HEK293 (cell line): Measurements from ENCODE around the gene TUBD1.

Experiments
- CTCF ChIP-seq: fragments of 450-650 bp; formaldehyde crosslinking; IDR thresholded peaks from 2 replicates; pipeline ENCODE4 v1.5.1; 2016; ENCODE audit warnings: missing biosample characterization, missing genetic modification characterization
- KLF9 ChIP-seq: fragments of 450-650 bp; formaldehyde crosslinking; IDR thresholded peaks from 2 replicates; pipeline ENCODE4 v1.5.1; 2016; ENCODE audit warnings: missing biosample characterization, missing genetic modification characterization, low read depth
- PBX3 ChIP-seq: sonication (generic); formaldehyde crosslinking; IDR thresholded peaks from 2 replicates; pipeline ENCODE4 v1.8.1; 2022; ENCODE audit warnings: mild to moderate bottlenecking, moderate library complexity, missing genetic modification reagents
- YY1 ChIP-seq: fragments of 450-650 bp; formaldehyde crosslinking; IDR thresholded peaks from 2 replicates; pipeline ENCODE4 v1.5.1; 2018; ENCODE audit warnings: missing biosample characterization, missing genetic modification characterization
- ZBTB26 ChIP-seq: fragments of 450-650 bp; formaldehyde crosslinking; optimal IDR thresholded peaks from 2 replicates; pipeline ENCODE3; 2016; ENCODE audit warnings: missing biosample characterization, mild to moderate bottlenecking, missing genetic modification characterization
- ZNF133 ChIP-seq: fragments of 450-650 bp; formaldehyde crosslinking; IDR thresholded peaks from 2 replicates; pipeline ENCODE4 v1.5.1; 2016; ENCODE audit warnings: missing biosample characterization, missing genetic modification characterization
- ZNF140 ChIP-seq: fragments of 450-650 bp; formaldehyde crosslinking; IDR thresholded peaks from 2 replicates; pipeline ENCODE4 v1.5.1; 2016; ENCODE audit warnings: missing biosample characterization, missing genetic modification characterization
- ZNF169 ChIP-seq: fragments of 450-650 bp; formaldehyde crosslinking; IDR thresholded peaks from 2 replicates; pipeline ENCODE4 v1.5.1; 2016; ENCODE audit warnings: missing biosample characterization, missing genetic modification characterization
- ZNF23 ChIP-seq: fragments of 450-650 bp; formaldehyde crosslinking; IDR thresholded peaks from 2 replicates; pipeline ENCODE4 v1.5.1; 2016; ENCODE audit warnings: missing biosample characterization, missing genetic modification characterization, borderline replicate concordance
- ZNF768 ChIP-seq: fragments of 450-650 bp; formaldehyde crosslinking; IDR thresholded peaks from 2 replicates; pipeline ENCODE4 v1.5.1; 2018; ENCODE audit warnings: missing biosample characterization, mild to moderate bottlenecking, missing genetic modification characterization

GRCh38 chr17:59899099-59899498, 6.4 kb upstream of the TUBD1 start:
- TF ChIP-seq ZNF140 (tag by site-specific recombination), result no peak
- TF ChIP-seq ZNF23 (tag by site-specific recombination), result no peak
- TF ChIP-seq ZNF133 (tag by site-specific recombination), result no peak
- no peak for TF ChIP-seq CTCF (tag by site-specific recombination)
- TF ChIP-seq ZNF768 (tag by site-specific recombination), result no peak
- TF ChIP-seq YY1 (tag by site-specific recombination), result no peak
- TF ChIP-seq ZBTB26 (tag by site-specific recombination), result no peak
- no peak for TF ChIP-seq ZNF169 (tag by site-specific recombination)
- no peak for TF ChIP-seq KLF9 (tag by site-specific recombination)
- no peak for TF ChIP-seq PBX3 (CRISPR knock-in tag)
